ENCODE measurements around the gene AREL1. TPM values are rescaled to one million over a fixed set of nuclear protein-coding genes. Genes with fewer than 3 reads are reported as not detected.
A peak's percentile ranks its signal among the peaks of the same experiment; 100 is the strongest.

Gene AREL1
- total RNA-seq, 1 donor from 2014 or later = 27.6 TPM

DNA sequence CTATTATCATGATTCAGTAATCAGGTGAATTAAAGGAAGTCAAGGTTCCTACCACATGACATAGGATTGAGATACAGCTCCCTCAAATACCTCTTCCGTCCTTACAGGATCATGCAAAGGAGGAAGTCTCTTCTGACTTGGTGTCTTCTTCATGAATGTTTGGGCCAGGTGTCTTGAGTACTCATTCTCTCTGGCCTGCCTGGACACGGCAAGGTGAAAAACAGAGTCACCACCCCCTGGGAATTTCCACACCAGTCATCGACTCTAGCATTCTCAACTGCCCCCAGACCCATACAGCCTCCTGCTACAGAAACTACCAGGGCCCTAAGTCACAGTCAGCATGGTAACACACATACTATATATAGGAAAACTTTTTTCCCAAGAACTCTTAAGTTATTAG lies 55.9 kb downstream of the AREL1 start:
- DNase-seq = no peak

DNA sequence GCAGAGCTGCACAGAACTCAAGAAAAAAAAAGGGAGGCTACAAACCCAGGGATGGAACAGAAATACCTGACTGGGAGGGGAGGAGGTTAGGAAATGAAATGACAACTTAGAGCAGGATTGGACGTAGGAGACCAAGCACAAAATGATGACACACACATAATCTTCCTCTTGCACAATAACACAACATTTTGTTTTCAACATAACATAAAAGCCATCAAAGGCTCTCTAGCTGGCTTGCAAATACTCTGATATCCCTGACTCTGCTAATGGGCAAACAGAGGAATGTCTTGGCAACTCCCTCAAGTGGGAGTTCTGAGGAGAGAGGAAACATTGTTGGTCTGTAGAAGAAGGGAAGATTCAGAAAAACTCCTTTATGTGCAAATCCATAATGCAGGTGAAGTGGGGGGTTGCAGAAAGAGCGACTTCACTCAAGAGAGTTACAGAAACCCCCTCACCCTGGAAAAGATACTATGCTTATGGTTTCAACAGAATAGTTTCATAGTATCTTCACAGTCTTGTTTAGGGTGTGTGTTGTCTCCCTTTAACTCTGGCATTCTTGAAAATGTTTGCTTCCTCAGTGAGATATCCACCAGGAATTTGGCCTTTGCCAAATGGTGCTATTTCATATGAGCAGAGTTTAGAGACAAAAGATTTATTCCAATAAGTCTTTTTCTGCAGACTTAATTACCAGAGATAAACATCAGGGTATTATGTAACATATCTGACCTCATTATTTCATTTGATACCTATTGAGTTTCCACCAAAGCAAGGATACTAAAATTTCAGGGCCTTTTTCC lies 57.1 kb downstream of the AREL1 start:
- no peak for DNase-seq

DNA sequence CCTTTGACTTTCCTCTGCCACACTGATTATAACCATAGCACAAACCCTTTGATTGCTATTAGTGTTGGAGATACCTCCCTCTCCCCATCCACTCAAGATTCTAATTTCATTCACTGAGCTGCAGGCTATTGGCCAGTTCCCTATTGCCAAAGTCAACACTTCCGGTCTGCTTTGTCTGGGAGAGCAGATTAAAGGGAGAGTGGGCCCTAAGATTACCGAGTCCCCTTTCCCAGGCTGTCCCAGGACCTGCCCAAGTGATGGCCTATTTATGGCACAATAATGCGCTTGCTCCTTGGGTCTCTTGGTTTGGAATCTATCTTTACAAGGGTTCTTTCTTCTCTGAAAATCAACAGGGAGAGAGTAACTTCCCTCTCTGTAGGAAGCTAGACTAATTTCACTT lies 57.9 kb downstream of the AREL1 start:
- DNase-seq = no peak

DNA sequence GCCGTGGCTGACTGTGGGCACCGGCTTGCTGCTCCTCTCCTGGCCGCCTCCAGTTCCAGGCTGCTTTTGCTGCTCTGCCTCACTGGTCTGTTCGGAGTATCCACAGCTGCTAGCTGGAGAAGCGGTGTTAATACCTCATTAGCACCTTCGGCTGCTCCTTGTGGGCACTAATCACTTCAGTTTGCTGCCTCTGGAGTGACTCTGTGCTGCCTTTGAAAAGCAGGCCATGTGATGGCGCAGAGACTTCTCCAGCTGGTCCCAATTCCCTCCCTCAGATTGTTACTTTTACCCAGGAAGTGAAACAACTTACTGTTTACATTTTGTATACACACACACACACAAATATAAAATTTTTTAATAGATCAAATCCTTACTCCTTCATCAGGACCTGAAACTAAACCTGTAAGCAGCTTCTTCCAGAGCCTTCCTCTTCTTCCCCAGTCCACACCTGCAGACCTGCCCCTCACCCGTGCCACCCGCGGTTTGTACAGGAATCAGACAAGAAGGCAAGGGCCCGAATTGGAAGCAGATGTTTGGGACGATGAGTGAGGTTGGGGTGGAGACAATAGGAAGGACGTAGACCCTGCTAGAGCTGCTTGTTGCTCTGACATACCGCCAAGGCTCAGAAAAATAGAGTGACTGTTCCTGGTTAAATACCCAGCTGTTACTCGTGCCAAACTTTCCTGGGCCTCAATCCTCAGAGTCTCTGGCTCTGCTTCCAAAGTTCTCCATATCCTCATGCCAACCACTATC lies 59.3 kb downstream of the AREL1 start:
- no peak for DNase-seq

DNA sequence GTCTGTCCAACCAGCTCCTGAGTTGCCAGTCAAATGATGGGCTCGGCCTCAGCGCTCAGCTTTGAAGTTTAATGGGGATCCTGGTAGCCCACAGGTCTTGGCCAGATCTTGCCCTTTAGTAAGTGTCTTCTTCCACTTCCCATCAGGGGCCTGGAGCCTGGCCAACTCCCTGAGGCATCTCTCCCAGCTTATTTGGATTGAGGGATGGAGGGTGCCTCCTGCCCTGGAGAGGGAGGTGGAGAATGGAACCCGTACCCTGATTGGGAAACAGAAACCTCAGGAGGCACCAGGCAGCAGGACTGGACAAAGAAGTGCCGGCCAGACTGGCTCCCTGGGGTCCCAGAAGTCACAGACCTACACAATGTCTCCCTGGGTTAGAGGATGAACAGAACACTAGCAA lies 60.3 kb downstream of the AREL1 start:
- no peak for DNase-seq

DNA sequence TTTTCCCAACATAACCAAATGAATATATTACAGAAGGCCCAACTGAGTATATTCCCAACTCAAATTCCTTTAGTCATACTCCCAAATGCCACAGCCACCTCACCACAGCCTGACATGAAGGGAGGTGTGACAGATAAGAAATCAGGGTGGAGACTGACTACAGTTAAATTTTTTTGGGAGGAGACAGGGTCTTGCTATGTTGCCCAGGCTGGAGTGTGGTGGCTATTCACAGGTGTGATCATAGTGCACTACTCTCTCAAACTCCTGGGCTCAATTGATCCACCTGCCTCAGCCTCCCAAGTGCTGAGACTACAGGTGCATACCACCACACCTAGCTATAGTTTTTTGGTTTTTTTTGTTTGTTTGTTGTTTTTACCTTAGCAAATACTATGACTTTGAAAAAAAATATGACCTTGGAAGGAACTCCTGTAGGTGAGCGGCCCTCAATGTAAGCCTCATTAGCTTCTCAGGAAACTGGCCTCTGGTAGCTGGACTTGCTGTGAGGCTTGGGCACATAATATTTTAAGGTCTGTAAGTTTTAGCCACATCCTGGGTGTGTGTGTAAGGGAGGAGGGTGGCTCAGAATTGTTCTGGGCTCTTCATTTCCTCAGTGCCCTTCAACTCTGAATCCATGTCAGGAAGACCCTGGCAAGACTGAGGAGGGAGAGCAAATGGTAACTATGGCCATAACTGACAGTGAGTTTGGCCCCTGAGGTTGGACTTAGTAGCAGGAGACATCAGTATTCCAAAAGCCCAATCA lies 61.8 kb downstream of the AREL1 start:
- no peak for DNase-seq

DNA sequence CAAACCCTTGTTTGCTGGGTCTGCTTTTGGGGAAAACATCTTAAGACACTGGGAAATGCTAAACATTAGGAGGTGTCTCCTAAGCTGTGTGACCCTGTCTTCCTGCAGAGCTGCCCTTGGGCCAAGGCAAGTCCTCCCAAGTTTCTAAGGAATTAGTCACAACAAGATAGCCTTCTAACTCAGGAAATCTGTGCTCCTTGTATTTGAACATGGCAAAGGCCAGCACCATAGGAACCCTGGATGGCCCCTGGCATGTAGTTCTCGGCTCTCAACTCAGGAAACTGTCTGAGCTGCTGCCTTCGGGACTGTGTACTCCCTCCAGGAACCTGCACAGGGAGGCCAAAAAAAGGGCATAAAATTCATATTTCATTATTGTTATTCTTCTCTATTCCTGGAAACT lies 63.2 kb downstream of the AREL1 start:
- DNase-seq = peak; percentile 78

DNA sequence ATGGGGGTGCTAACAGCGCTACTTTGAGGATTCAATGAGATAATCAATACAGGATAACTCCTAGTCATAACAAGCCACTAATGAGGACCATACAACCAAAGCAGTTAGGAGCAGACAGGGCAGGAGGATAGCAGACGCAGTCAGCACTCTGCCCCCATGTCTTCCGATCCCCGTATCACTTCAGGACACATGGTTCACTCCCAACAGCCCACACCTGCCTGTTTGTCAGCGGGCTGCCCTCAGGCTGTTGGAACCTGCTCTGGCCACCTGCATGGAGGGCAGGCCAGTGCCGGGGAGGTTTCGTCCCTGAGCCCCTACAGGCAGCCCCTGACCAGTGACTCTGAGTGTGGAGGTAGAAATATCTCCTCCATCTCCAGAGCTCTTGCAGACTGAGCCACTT lies 63.7 kb downstream of the AREL1 start:
- peak; percentile 19 for DNase-seq

DNA sequence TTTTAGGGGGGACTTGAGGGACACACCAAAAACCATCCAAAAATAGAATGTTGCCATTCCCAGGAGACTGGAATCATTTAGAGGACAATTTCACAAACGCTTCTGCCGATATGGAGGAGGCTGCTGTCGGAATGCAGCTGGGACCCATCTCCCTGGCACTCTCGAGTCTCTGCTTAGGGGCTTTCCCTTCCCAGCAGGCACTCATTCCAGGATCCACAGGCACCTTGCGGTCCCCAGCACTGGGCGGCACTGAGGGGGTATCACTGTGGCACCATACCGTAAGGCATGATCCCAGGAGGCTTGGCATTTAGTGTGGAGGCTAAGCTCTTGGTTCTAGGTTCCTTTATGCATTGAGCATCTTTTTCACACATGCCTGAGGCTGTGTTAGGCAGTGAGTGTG lies 64.3 kb downstream of the AREL1 start:
- no peak for DNase-seq

DNA sequence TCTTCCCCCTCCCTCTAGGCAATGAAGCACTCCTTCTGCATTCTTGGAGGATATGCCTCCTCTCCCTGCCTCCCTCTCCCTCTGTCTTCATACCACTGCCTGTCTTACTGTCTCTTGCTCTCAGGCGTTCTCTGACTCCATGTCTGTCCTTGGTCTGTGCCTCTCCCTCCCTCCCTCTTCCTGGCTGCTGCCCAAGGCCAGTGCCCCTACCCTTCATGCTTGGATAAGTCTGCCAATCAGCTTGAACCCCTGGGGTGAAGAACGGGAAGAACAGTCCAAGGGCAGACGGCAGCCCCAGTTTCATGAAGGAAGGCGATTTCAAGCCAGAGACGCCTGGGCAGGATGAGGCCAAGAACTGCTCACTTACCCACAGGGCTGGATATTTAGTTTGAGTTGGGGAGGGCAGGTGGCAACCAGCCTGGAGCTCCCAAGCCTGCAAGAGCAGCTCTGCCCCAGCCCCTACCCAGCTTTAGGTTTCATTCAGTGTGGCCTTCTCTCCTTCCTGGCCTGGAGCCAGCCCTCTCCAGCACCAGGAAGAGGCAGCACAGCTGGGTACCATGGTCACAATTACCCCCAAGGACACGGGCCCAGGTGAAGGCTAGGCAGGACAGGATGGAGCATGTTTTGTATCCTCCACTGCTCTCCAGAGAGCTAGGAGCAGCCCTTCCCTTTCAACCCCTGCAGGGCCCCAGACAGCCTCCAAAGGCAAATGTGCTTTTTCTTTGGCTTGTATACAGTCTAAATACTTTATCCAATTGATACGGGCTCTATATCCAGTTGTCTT lies 65.0 kb downstream of the AREL1 start:
- DNase-seq = peak; percentile 26

DNA sequence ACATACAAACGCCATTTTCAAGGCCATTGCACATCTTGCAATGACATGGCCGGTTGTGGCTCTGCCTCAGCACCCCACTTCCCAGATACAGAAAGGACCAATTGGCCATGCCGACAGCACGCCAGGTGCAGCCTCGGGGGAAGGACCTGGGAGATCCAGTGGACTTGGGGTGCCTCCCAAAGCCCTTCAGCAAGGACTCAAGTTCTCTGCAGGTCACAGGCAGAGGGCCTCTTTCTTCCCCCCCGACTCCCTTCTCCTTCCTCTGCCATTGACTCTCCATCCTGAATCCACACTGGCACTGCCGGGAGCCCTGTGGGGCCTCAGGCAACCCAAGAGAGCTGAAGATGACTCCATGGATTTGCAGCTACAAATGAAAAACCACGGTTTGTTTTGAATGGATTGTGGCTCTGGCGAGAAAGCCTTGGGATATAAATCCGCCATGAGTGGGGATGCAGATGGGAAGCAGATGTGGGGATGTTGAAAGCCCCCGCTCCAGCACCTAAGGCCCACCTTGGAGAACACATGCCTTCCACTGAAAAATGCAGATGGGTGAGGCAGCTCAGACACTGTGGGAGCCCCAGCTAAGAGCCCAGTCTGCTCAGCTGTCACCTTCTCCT lies 65.7 kb downstream of the AREL1 start:
- DNase-seq = no peak

DNA sequence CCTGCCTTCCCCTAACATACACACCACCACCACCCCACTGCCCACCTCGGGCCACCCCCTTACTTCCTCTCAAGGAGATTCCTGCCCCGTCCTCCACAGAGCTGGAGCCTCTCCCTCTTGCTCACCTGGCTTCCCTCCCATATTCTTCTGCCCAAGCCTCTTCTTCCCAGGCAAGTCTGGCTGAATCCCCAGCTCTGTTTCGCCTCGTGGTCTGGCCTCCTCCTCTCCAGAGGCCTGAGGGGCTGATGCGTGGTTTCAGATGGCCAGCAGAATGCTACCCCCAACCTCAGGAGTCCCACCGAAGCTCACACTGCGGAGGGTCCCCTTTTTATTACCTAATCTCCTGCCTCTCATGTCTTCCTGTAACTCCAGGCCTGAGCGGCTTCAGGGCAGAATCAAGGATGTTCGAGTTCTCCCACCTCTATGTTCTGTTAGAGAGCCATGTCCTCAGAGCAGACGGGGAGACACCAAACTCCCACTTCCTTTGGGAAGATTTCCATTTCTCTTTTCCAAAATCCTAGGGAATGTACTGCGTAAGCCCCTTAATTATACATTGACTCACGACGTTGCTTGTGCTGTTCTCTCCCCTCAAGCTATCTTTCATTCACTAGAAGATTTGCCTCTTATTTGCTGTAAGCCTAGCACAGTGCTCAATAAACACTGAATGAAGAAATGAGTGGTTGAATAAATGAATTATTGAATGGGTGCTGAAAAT lies 67.0 kb downstream of the AREL1 start:
- DNase-seq = no peak

DNA sequence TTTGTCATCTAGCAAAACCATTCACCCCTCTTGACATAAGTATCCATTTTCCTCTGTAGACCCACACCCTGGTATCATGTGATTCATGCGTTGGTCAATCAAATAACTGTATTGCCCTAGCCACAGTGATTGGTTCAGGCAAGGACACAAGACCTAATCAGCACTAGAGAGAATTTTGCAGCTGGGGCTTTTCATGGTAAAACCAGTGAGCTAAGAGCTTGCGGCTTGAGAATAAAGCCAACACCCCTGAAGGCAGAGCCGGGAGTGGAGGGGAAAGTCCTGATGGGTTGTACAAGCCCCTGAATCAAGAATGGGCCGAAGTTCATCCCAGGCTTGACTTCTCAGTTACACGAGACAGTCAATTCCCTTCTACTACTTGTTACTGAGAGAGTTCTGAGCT lies 67.6 kb downstream of the AREL1 start:
- DNase-seq = no peak

DNA sequence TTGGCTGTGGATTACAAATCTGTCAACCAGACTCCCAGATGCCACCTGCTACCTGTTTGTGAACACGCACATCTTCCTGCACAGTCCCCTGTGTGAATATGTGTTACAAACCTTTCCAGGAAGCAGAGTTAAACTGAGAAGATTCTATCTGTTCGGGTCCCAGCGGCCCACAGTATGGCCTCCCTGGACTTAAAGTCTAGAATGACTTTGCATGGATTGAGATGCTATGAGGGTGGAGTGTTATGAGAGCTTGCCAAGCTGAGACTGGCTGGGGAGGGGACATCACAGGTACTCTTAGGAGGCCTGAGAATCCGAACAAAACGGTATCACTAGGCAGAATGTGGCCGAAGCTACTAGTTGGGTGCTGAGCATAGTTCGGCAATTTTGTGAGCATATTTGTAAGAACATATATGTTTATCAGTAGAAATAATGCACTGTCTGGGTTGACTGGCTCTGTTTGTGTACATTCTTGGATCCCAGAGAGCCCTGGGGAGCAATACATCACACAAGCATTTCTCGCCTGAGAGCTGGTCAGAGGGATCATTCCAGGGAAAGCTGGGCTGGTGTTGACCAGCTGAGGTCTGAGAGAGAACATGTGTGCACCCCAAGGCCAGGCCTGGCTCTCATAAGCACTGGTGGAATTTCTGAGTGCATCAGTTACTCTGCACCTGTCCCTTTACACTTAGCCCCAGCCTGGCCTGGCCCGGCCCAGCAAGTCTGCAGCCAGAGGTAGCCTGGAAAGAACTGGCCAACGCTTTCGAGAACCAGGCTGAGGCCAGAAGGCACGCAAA lies 71.1 kb downstream of the AREL1 start:
- DNase-seq = no peak

DNA sequence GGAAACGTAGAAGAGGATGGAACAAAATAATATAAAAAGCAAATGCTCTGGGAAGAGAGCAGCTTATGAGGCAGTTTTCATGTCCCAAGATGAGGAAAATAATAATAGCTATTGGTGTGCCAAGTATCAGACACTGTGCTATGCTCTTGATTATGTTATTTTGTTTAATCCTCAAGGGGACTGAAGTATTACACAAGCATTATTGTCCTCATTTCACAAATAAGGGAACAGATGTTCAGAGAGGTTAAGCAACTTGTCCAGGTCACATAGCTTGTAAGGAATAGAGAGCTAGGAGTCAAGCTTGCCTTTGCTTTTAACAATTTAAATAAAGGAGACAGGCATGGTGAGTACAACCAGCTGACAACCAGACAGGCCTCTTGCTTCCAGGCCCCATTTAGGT lies 73.9 kb downstream of the AREL1 start:
- no peak for DNase-seq

DNA sequence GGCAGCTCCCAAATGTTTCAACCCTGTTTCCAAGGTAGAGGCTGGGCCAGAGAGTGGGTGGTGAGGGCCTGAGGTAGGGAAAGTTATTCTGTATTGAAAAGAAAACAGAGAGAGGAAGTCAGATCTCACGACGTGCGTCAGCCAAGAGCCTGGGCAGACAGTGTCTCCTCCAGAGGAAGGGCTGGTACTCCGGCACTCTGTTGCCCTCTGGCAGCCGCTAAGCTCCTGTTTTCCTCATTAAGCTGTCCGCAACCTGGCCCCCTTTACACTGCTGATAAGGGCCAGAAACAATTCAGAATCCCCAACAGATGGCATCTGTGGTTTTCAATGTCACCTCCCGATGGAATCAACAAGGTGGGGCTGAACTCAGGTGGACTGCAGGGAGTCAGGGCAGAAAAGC lies 74.8 kb downstream of the AREL1 start:
- DNase-seq = peak; percentile 64

DNA sequence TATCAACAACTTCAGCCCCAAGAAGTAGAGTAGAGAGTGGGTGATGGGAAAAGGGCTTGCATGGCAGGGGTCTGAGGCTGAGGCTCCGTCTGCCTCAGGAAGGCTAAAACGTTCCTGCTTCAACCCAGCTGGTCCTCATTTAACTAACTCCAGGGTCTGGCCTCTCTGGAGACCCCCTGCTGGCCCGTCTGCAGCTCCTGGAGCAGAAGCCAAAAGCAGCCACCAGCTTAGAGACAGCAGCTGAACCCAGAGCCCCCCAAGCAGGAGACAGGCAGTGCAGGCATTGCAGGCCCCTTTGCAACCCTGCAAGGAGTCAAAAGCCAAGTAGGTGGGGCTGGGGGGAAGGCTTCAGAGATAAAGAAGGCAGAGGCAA lies 75.7 kb downstream of the AREL1 start:
- DNase-seq = no peak

DNA sequence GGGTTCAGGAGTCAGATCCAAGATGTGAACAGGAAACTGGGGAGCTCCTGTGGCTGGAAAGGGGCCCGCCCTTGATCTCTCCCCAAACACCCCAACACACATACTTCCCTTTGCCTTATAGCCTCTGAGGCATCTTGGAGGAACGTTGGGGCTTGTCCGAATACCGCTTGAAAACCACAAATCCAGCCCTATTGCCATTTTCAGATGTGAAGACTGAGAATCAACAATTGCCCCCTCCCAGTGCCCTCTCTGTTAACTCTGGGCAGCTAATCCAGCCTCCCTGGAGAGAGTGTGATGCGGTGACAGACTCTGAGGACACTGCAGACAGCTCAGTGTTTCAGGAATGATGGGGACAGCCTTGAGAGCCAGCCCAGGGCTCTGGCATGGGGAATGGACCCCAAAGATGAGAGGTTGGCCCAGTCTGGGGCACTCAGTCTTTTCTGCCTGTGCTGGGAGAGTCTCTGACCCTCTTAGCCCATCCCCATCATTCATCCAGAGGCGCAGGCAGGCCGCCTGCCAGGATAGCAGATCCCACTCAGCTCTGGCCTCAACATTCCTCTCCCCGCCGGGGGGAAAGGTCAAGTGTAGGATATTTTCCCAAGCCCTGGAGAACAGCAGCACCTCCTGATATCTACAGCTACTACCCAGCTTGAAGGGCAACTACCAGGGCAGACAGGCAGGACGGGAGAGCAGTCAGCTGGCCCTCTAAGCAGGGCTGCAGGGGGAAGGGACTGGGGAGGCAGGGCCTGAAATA lies 76.3 kb downstream of the AREL1 start:
- no peak for DNase-seq

DNA sequence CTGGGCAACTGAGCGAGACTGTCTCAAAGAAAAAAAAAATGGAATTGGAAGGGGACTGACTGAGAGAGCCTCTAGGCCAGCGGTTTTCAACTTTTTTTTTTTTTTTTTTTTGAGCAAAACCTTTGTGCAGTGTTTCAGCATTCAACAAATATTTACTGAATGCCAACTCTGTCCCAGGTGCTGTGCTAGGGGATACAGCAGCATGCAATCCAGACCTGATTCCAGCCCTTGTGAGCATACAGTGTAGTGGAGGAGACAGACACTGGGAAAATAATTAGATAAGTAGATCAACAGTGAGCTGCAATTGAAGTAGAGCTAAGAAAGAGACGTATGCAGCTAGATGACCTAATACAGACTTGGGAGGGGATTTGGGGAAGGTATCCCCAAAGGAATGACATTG lies 77.0 kb downstream of the AREL1 start:
- DNase-seq = no peak

DNA sequence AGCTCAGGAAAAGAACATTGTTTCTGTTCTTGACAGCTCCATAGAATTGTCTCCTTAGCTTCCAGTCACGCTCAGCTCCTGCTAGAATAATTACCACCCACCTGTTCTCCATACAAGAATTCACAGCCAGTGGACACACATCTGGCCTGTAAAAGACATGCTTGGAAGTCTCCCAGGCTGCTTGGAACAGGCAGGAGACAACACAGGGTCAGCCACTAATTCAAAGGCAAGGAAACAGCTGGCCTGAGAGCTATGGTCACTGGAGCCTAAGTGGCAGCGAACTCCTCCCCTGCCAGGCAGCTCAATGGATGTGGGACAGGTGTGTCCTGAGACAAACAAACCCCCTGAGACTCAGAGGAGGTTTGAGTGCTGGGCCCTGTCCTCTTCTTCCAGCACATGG lies 77.9 kb downstream of the AREL1 start:
- peak; percentile 76 for DNase-seq
